HG02759 (cell line): ENCODE data around the gene IL18R1.

ENCODE experiments used
- ATAC-seq: cut with Tn5 transposase; IDR thresholded peaks from one replicate; pipeline ENCODE4 v1.9.1; 2021; ENCODE audit warnings: mild to moderate bottlenecking, moderate library complexity; ENCODE audit not compliant: unreplicated experiment

The IL18R1 gene

DNA sequence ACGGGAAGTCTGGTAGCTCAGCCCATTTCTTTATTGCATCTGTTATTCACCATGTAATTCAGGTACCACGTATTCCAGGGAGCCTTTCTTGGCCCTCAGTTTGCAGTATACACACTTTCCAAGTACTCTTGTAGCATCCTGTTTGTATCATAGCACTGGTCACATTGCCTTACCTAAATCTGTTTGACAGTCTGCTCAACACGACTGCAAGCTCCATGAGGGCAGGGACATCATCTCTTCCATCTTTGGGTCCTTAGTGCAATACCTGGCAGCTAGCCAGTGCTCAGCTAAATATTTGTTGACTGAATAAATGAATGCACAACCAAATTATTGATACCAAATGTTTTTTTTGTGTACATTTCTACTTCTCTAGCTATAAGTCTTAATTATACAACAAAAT lies 11.2 kb upstream of the IL18R1 start:
- ATAC-seq: no peak

GRCh38 chr2:102345329-102345920 lies 10.2 kb upstream of the IL18R1 start:
- ATAC-seq: no peak

DNA sequence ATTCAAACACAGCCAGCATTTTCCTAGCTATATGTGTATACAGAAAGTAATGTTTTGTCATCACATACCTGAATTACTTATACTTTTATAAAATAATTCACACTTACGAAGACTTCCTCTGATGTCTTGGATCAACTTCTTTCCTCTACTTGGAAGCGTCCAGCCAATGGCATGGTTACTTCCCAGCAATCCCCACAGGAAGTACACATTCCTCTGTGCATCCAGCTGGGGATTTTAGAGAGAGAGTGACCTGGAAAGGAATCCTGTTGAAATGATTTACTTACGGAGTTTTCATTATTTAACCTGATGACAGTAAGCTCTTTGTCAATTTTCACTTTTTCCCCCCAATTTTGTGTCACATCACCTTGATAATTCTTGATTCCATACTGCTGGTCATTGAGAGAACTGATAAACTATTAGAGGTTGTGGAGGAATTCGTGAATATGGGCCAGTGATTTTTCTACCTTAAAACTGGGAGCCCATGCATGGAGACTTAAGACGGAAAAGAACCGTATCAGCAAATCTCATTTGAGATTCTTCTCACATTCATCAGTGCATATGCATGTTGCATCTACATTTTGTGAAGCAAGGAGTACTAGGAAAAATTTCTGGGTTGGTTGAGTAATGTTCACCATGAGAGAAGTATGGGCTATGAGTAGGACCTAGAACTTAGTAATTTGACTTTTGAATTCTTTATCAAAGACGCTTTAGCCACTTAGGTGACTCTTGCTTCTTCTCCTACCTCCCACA lies 9.0 kb upstream of the IL18R1 start:
- ATAC-seq: no peak

GRCh38 chr2:102350137-102350793 lies 5.3 kb upstream of the IL18R1 start:
- no peak for ATAC-seq

DNA sequence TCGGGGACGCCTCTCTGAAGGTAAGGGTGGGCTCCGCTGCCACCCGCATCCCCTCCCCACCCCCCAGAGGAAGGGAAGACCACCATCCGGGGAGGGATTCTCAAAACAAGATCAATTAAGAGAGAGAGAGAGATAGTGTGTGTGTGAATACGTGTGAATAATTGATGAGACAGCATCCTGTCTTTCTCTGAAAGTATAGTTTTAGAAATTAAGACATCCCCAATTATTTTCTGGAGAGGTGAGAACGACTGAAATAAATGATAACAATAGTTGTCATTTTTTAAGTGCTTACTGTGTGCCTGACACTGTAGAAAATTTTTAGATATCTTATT lies 751 bp downstream of the IL18R1 start:
- ATAC-seq: no peak

GRCh38 chr2:102356741-102357140 lies 1.1 kb downstream of the IL18R1 start:
- ATAC-seq: no peak

- ATAC-seq: no peak
Observed at GRCh38 chr2:102357937-102358336, 2.3 kb downstream of the IL18R1 start.

- no peak for ATAC-seq
Observed at GRCh38 chr2:102358496-102358895, 2.9 kb downstream of the IL18R1 start.

DNA sequence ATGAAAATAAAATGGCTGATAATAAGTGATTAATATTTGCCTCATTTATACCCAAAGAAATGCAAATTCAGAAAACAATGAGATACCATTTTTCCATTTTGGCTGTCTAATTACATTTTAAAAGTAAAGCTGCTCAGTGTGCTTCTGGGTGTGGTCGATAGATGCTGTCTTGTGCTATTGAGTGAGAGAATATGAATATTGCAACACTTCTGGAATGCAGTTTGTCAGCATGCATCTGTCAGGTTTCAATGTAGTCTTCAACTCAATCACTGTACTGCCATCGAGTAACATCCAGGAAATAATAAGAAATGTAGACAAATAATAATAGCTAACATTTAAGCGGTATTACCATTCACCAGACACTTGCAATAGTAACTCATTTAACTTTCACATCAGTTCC lies 3.9 kb downstream of the IL18R1 start:
- ATAC-seq: no peak

- ATAC-seq: no peak
Observed at GRCh38 chr2:102361632-102362241, 6.1 kb downstream of the IL18R1 start.

- no peak for ATAC-seq
Observed at GRCh38 chr2:102365763-102366162, 10.2 kb downstream of the IL18R1 start.

DNA sequence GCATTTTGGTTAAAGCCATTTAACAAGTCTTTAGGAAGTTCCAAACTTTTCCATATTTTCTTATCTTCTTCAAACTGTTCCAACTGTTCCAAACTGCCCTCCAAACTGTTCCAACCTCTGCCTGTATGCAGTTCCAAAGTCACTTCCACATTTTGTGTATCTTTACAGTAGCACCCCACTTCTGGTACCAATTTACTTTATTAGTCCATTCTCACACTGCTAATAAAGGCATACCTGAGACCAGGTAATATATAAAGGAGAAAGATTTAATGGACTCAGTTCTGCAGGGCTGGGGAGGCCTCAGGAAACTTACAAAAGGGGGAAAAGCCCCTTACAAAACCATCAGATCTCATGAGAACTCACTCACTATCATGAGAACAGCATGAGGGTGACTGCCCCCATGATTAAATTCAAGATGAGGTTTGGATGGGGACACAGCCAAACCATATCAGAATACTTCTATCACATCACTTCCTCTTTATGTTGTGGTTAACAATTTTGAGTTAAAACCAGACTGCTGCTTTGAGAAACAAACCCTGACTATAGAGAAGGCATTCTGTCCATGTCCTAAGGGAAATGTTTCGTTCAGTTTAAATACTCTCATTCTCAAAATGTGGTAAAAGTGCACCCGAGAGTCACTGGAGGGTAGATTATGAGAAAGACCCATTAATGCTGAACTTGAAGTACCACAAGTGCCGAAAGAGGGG lies 11.0 kb downstream of the IL18R1 start:
- ATAC-seq: peak; percentile 79

DNA sequence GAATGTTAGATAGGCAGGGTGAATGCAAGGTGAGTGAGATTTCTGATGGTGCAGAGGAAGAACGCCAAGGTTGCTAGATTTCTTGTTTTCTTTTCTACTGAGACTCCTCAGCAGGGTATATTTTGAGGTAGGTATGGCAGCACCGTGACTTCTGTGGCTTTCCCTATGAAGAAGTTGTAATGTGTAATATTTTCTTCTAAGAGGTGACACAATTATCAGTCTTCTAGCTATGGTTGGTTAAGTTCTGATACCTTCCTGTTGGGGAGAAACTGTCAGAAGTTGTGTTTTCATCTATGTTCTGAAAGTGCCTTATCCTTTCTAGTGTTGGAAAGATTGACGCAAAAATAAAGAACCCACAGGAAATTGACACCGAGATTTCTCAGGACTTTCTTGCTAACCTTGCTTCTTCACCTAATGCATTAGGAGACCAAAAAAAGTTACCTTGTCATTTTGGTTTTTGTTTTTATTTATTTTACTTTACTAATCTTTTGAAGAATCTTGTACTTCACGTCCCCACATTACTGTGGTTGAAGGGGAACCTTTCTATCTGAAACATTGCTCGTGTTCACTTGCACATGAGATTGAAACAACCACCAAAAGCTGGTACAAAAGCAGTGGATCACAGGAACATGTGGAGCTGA lies 11.9 kb downstream of the IL18R1 start:
- peak; percentile 38 for ATAC-seq

GRCh38 chr2:102368461-102369109 lies 13.0 kb downstream of the IL18R1 start:
- no peak for ATAC-seq

DNA sequence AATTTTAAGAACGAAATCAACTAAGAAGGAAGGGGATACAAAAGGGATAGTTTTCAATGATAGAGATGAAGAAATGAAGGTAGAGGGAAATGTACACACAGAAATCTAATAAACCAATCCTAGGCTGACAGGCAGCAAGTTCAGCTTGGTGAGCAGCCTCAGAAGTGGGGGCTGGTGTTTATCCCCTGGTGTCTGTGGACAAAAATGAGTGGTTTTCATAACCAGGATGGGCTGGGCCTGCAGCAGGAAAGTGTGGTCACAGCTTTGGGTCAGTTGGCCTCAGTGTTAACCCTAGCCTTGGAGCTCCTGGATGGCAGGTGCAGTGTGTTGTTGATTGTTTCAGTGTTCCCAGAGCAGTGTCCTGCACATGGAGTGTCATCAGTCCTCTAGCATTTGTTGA lies 14.3 kb downstream of the IL18R1 start:
- ATAC-seq: no peak

- ATAC-seq: no peak
Observed at GRCh38 chr2:102376052-102376591, 20.5 kb downstream of the IL18R1 start.

GRCh38 chr2:102383722-102384121 lies 28.1 kb downstream of the IL18R1 start:
- ATAC-seq: no peak

GRCh38 chr2:102385522-102385921 lies 29.9 kb downstream of the IL18R1 start:
- ATAC-seq: no peak

- no peak for ATAC-seq
Observed at GRCh38 chr2:102386004-102386403, 30.4 kb downstream of the IL18R1 start.
